ENCODE measurements around the gene MUSK. TPM values are rescaled to one million over a fixed set of nuclear protein-coding genes. Genes with fewer than 3 reads are reported as not detected.

Gene MUSK
- total and polyA plus RNA-seq, 5 donors = 0.86 to 6.4 (median 4.7) TPM

DNA sequence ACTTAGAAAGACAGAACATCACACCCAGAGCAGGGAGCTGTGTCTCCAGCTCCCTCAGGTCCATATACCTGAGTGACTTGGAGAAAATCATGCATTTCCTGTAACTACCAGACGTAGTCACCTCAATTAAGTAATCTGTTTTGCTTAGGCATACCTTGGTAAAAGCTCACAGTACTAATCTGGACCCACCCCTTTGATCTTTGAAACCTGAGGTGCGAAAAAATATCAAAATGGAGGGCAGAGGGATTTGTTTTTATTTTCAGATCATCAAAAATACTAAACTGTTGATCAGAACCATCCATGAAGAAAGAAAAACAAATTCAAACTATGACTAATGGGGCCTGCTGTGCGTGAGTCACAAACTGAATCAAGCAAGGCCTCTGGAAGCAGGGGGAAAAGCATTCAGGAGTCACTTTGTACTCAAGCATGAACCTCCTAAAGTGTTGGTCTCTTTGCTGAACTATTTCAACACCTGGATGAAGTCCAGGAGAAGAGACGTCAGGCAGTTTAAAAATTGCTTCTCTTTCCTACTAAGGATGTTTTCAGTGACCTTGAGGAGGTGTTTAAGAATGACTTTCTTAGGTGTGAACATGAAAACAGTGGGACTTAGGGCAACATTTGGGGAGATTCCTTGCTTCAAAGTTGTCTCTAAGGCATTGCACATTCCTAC is 76.3 kb downstream of the MUSK start:
- WGBS = 47% methylated on average over 4 of the region's 4 CpGs
- ATAC-seq = peak; percentile 82 to 85
- DNase-seq = peak in 1 of 3 donors; percentile 46

DNA sequence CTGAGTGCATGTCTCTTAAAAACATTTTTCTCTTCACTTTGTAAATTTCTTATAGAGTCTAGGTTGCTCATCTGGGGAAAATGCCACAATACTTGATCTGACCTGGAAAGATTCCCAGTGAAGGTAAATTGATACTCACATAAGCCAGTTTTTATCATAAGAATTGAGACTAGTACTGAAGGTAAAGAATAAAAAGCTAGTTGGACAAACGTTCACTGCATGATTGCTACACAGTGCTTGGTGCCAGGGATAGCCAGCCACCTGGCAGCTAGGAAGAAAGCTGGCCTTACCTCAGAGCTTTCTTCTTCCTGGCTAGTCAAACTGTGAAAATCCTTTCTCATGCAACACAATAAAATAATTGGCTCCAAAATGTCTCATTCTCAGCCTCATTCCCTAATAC is 77.1 kb downstream of the MUSK start:
- Histone ChIP-seq H3K27ac (ENCODE audit: low read length) (no peak overlapping the region), H3K4me1 (ENCODE audit: control insufficient read depth, insufficient read depth, low read length) (peaks cover 2% of the 10 kb centered on the region), H3K9me3 (ENCODE audit: control insufficient read depth, low read length) (no peaks in the 10 kb centered on the region), H3K27me3 (ENCODE audit: control insufficient read depth, insufficient read depth) (no peaks in the 10 kb centered on the region), H3K4me3 (ENCODE audit: low read length) (no peak overlapping the region)
- peak in 1 of 3 donors; percentile 44 for DNase-seq
- no peak for ATAC-seq
- WGBS = 29% methylated on average over 1 of the region's 1 CpG
- intact Hi-C loops (cut with DNase I) = no loop called here

More for the DNA sequence above, 76.3 kb downstream of the MUSK start:
- H3K4me1 ChIP-seq (ENCODE audit: control insufficient read depth, insufficient read depth, low read length) = peaks cover 2% of the 10 kb centered on the region
- no peak overlapping the region for H3K4me3 ChIP-seq (ENCODE audit: low read length)
- intact Hi-C loops (cut with DNase I) = no loop called here
- H3K27me3 ChIP-seq (ENCODE audit: control insufficient read depth, insufficient read depth) = no peaks in the 10 kb centered on the region
- H3K27ac ChIP-seq (ENCODE audit: low read length) = no peak overlapping the region
- H3K9me3 ChIP-seq (ENCODE audit: control insufficient read depth, low read length) = no peaks in the 10 kb centered on the region

GRCh38 chr9:110746211-110746930 is 77.8 kb downstream of the MUSK start:
- no peaks in the 10 kb centered on the region for H3K9me3 ChIP-seq (ENCODE audit: control insufficient read depth, low read length)
- DNase-seq = no peak
- H3K27ac ChIP-seq (ENCODE audit: low read length) = no peak overlapping the region
- peaks cover 2% of the 10 kb centered on the region for H3K4me1 ChIP-seq (ENCODE audit: control insufficient read depth, insufficient read depth, low read length)
- WGBS = 65% methylated on average over 4 of the region's 4 CpGs
- no peak for ATAC-seq
- intact Hi-C loops (cut with DNase I) = no loop called here
- no peaks in the 10 kb centered on the region for H3K27me3 ChIP-seq (ENCODE audit: control insufficient read depth, insufficient read depth)
- no peak overlapping the region for H3K4me3 ChIP-seq (ENCODE audit: low read length)

DNA sequence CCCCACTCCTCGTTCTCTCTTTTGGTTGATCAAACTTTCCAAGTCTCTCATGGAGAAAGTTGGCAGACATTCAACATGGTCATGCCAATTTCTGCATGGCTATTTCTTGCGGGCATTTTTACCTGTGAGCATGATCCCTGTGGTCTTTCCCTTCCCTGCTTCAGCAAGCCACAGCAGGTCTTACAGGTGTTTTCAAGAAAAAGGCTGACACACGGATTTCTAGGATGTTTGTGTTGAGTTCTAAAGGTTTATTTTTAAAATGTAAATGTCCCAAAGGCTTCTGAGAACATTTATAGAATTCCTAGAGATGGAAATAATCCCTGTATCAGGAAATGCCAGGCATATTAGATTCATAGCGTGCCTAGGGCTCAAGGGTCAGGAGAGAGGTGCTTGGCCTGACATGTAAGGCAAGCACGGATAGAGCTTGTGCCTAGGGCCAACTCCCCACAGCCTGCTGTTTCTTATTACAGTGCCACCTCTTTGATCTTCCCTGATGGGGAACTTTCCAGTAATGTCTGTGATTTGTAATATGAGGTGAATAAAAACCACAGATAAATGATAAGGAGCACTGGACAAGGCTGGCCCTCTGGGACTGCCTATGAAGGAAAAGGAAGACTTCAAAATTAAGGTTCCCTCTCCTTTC is 79.8 kb downstream of the MUSK start:
- DNase-seq = no peak
- Histone ChIP-seq H3K4me1 (ENCODE audit: control insufficient read depth, insufficient read depth, low read length) (no peaks in the 10 kb centered on the region), H3K9me3 (ENCODE audit: control insufficient read depth, low read length) (no peaks in the 10 kb centered on the region), H3K4me3 (ENCODE audit: low read length) (no peak overlapping the region), H3K27ac (ENCODE audit: low read length) (no peak overlapping the region), H3K27me3 (ENCODE audit: control insufficient read depth, insufficient read depth) (no peaks in the 10 kb centered on the region)
- no peak for ATAC-seq
- intact Hi-C loops (cut with DNase I) = no loop called here
- WGBS = 68% methylated on average over 5 of the region's 5 CpGs

GRCh38 chr9:110750272-110750671 is 81.7 kb downstream of the MUSK start:
- no peak overlapping the region for H3K4me3 ChIP-seq (ENCODE audit: low read length)
- H3K9me3 ChIP-seq (ENCODE audit: control insufficient read depth, low read length) = no peaks in the 10 kb centered on the region
- 45% methylated on average over 1 of the region's 1 CpG for WGBS
- no peak overlapping the region for H3K27ac ChIP-seq (ENCODE audit: low read length)
- H3K4me1 ChIP-seq (ENCODE audit: control insufficient read depth, insufficient read depth, low read length) = no peaks in the 10 kb centered on the region
- ATAC-seq (peak; percentile 62 to 84), DNase-seq (peak; percentile 62 to 89 (median 77))
- H3K27me3 ChIP-seq (ENCODE audit: control insufficient read depth, insufficient read depth) = no peaks in the 10 kb centered on the region
- intact Hi-C loops (cut with DNase I) = no loop called here

DNA sequence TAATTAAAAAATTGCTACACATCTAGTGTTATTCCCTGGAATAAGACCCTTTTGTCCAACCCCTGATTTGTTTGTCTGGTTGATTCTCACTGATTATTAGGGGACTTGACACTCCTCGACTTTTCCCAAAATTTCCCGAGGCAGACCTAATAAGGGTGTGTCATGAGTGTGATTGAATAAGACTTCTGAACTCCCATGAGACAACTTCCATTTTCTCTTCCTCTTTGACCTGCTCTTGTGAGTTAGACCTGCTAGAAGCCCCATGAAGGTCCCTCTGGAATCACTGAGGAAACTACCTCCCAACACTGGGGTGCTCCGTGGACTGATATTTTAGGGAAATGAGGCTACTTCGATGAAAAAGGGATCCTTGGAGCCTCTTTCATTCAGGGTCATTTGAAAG is 83.4 kb downstream of the MUSK start:
- intact Hi-C loops (cut with DNase I) = no loop called here
- DNase-seq (no peak), ATAC-seq (no peak)
- H3K9me3 ChIP-seq (ENCODE audit: control insufficient read depth, low read length) = no peaks in the 10 kb centered on the region
- H3K4me3 ChIP-seq (ENCODE audit: low read length) = no peak overlapping the region
- 77% methylated on average over 4 of the region's 4 CpGs for WGBS
- H3K27me3 ChIP-seq (ENCODE audit: control insufficient read depth, insufficient read depth) = no peaks in the 10 kb centered on the region
- no peaks in the 10 kb centered on the region for H3K4me1 ChIP-seq (ENCODE audit: control insufficient read depth, insufficient read depth, low read length)
- H3K27ac ChIP-seq (ENCODE audit: low read length) = no peak overlapping the region

GRCh38 chr9:110752766-110753165 is 84.2 kb downstream of the MUSK start:
- no peak for DNase-seq
- no peak overlapping the region for H3K4me3 ChIP-seq (ENCODE audit: low read length)
- intact Hi-C loops (cut with DNase I) = no loop called here
- H3K27me3 ChIP-seq (ENCODE audit: control insufficient read depth, insufficient read depth) = no peaks in the 10 kb centered on the region
- 90% methylated on average over 2 of the region's 2 CpGs for WGBS
- no peaks in the 10 kb centered on the region for H3K9me3 ChIP-seq (ENCODE audit: control insufficient read depth, low read length)
- H3K27ac ChIP-seq (ENCODE audit: low read length) = no peak overlapping the region
- no peaks in the 10 kb centered on the region for H3K4me1 ChIP-seq (ENCODE audit: control insufficient read depth, insufficient read depth, low read length)
- ATAC-seq = no peak

DNA sequence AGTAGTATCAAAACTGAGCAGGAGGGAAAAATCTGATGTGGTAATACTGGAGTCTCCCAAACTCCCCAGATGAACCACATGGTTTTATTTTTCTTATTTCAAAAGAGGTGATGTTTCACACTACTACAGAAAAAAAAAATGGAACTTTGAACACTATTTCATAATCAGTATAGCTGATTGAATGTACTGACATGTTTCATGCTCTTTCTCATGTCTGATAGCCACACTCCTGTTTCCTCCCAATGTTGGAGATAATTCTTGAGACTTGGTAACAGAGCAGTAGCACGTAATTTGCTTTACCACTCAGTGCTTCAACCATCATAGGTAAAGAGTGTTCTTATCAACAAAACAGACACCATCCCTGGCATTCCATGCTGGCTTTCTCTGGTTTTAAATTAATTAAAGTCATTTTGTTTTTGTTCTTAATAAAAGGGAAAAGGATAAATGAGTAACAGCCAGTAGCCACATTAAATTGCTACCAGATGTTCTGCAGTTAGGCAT is 85.2 kb downstream of the MUSK start:
- Histone ChIP-seq H3K27me3 (ENCODE audit: control insufficient read depth, insufficient read depth) (no peaks in the 10 kb centered on the region), H3K4me1 (ENCODE audit: control insufficient read depth, insufficient read depth, low read length) (no peaks in the 10 kb centered on the region), H3K4me3 (ENCODE audit: low read length) (no peak overlapping the region), H3K27ac (ENCODE audit: low read length) (no peak overlapping the region), H3K9me3 (ENCODE audit: control insufficient read depth, low read length) (no peaks in the 10 kb centered on the region)
- WGBS = 76% methylated on average over 1 of the region's 1 CpG
- ATAC-seq (no peak), DNase-seq (no peak)
- intact Hi-C loops (cut with DNase I) = no loop called here

GRCh38 chr9:110755179-110755578 is 86.6 kb downstream of the MUSK start:
- Histone ChIP-seq H3K4me1 (ENCODE audit: control insufficient read depth, insufficient read depth, low read length) (no peaks in the 10 kb centered on the region), H3K27ac (ENCODE audit: low read length) (no peak overlapping the region), H3K27me3 (ENCODE audit: control insufficient read depth, insufficient read depth) (no peaks in the 10 kb centered on the region), H3K4me3 (ENCODE audit: low read length) (no peak overlapping the region), H3K9me3 (ENCODE audit: control insufficient read depth, low read length) (no peaks in the 10 kb centered on the region)
- no peak for DNase-seq
- intact Hi-C loops (cut with DNase I) = no loop called here
- ATAC-seq = no peak

- no peak for DNase-seq
- H3K9me3 ChIP-seq (ENCODE audit: control insufficient read depth, low read length) = no peaks in the 10 kb centered on the region
- H3K27ac ChIP-seq (ENCODE audit: low read length) = no peak overlapping the region
- H3K4me3 ChIP-seq (ENCODE audit: low read length) = no peak overlapping the region
- ATAC-seq = no peak
- no peaks in the 10 kb centered on the region for H3K4me1 ChIP-seq (ENCODE audit: control insufficient read depth, insufficient read depth, low read length)
- intact Hi-C loops (cut with DNase I) = no loop called here
- H3K27me3 ChIP-seq (ENCODE audit: control insufficient read depth, insufficient read depth) = no peaks in the 10 kb centered on the region
Measured at GRCh38 chr9:110758201-110758600, 89.6 kb downstream of the MUSK start.

DNA sequence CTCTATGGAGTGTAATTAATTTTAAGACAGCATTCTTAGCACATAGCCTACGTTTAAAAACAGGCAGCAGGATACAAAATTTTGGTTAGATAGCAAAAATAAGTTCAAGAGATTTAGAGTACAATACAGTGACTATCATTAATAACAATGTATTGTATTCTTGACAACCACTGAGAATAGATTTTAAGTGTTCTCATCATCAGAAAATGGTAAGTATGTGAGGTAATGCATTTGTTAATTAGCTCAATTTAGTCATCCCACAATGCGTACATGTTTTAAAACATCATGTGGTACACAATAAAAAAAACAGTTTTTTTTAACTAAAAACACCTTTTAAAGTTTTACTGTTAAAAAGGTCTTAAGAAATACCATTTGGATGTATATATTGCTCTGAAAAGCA is 94.2 kb downstream of the MUSK start:
- DNase-seq = no peak
- Histone ChIP-seq H3K27me3 (ENCODE audit: control insufficient read depth, insufficient read depth) (no peaks in the 10 kb centered on the region), H3K9me3 (ENCODE audit: control insufficient read depth, low read length) (no peaks in the 10 kb centered on the region), H3K4me1 (ENCODE audit: control insufficient read depth, insufficient read depth, low read length) (no peaks in the 10 kb centered on the region), H3K4me3 (ENCODE audit: low read length) (no peak overlapping the region), H3K27ac (ENCODE audit: low read length) (no peak overlapping the region)
- no peak for ATAC-seq
- intact Hi-C loops (cut with DNase I) = no loop called here
- 76% methylated on average over 2 of the region's 2 CpGs for WGBS
